DND-41 (cell line): ENCODE results near the gene CDX2.

Experiments used
- ATAC-seq: fragments of 200-7000 bp; cut with Tn5 transposase; 3 replicates; pipeline ENCODE4 v1.9.1; 2021; ENCODE audit warnings: low read depth; ENCODE audit not compliant: insufficient read depth
- DNase-seq: peaks from one replicate; pipeline ENCODE4 v3.0.0-alpha.2; 2020
- H2AFZ ChIP-seq: 2 replicates; pipeline ENCODE4 v1.6.0; 2012; ENCODE audit warnings: low read depth, low read length
- H3K27ac ChIP-seq: 2 replicates; pipeline ENCODE4 v1.5.1; 2012; ENCODE audit warnings: low read length, inconsistent platforms
- H3K27me3 ChIP-seq: fragments of 200-600 bp; sonication (generic); 2 replicates; pipeline ENCODE4 v1.6.0; 2012; ENCODE audit warnings: low read length, mild to moderate bottlenecking, inconsistent platforms; ENCODE audit not compliant: insufficient read depth, poor library complexity
- H3K36me3 ChIP-seq: 2 replicates; pipeline ENCODE4 v1.5.1; 2012; ENCODE audit warnings: low read length, inconsistent platforms; ENCODE audit not compliant: insufficient read depth
- H3K4me1 ChIP-seq: 2 replicates; pipeline ENCODE4 v1.5.1; 2012; ENCODE audit warnings: mild to moderate bottlenecking, low read length; ENCODE audit not compliant: insufficient read depth
- H3K4me2 ChIP-seq: 2 replicates; pipeline ENCODE4 v1.6.0; 2012; ENCODE audit warnings: mild to moderate bottlenecking, moderate library complexity, low read length, inconsistent platforms; ENCODE audit not compliant: insufficient read depth
- H3K4me3 ChIP-seq, 2 experiments: fragments of 200-600 bp in 1 of 2; shearing (Covaris generic) in 1 of 2; 2 replicates each; pipeline ENCODE4 v1.5.1; 2012 to 2016; ENCODE audit warnings: inconsistent platforms in 2 of 2, low read length in 2 of 2, mild to moderate bottlenecking in 2 of 2, low read depth in 1 of 2, moderate library complexity in 1 of 2
- H3K79me2 ChIP-seq: 2 replicates; pipeline ENCODE4 v1.6.0; 2012; ENCODE audit warnings: low read length, inconsistent platforms; ENCODE audit not compliant: insufficient read depth
- H3K9ac ChIP-seq: 2 replicates; pipeline ENCODE4 v1.6.0; 2012; ENCODE audit warnings: low read depth, mild to moderate bottlenecking, inconsistent platforms, low read length, moderate library complexity
- H3K9me3 ChIP-seq: 2 replicates; pipeline ENCODE4 v1.5.1; 2012; ENCODE audit warnings: low read length, moderate library complexity, mild to moderate bottlenecking, inconsistent platforms; ENCODE audit not compliant: insufficient read depth, severe bottlenecking
- H4K20me1 ChIP-seq: 2 replicates; pipeline ENCODE4 v1.6.0; 2012; ENCODE audit warnings: low read length; ENCODE audit not compliant: insufficient read depth
- EZH2 ChIP-seq: IDR thresholded peaks from 3 replicates; pipeline ENCODE4 v1.6.1; 2012; ENCODE audit warnings: borderline replicate concordance, low read depth, mild to moderate bottlenecking, moderate library complexity, low read length, inconsistent platforms; ENCODE audit not compliant: severe bottlenecking
- TF ChIP-seq, protein P1 (sequence below): IDR thresholded peaks from 2 replicates; pipeline ENCODE4 v1.5.1; 2012; ENCODE audit warnings: borderline replicate concordance, low read length, moderate library complexity, mild to moderate bottlenecking; ENCODE audit not compliant: poor library complexity, severe bottlenecking; ENCODE audit errors: extremely low read depth

The CDX2 gene

DNA sequence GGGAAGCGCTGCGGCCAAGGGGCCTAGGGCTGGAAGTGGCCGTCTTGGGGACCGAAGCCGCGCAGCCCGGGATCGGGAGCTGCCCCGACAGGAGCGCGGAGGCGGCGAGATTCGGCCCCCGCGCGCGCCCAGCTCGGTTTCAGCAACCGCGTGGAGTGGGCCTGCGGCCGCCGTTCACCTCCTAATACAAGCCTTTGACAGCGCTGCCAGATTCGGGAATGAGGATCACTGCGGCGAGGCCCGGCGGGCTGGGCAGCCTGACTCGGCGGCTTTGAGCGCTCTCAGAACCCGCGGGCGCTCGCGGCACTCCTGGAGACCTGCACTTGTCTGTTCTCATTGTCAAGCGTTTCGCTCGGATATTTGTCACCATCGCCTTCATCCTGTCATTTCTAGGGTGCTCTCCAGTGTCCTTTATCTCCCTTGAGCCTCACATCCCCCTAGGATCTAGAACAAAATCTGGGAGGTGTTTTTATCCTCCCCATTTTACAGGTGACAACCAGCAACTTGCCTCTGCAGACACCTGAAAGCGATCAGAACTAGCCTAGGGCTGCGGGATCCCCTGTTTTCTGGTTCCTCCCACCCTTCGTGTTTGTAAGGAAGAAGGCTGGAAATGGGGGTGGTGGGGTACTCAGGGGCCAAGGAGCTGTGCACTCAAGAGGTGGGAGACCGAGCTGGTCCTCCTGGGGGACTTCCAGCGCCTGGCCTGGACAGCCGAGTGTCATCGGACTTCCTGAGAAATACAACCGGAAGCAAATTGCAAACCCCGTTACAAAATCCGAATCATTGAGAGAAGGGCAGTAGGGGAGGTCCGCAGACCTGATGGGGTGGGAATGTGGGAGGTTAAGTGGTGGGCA, 1.5 kb upstream of the CDX2 start:
- no peaks in the 10 kb centered on the region for H3K27me3 ChIP-seq
- ATAC-seq: no peak
- no peaks in the 10 kb centered on the region for H3K79me2 ChIP-seq
- no peak overlapping the region for H3K4me2 ChIP-seq
- no peak overlapping the region for H3K9ac ChIP-seq
- H4K20me1 ChIP-seq: no peaks in the 10 kb centered on the region
- no peaks in the 10 kb centered on the region for H3K4me1 ChIP-seq
- no peaks in the 10 kb centered on the region for H3K9me3 ChIP-seq
- H2AFZ ChIP-seq: no peak overlapping the region
- H3K27ac ChIP-seq: no peak overlapping the region
- no peak overlapping the region for H3K4me3 ChIP-seq
- TF ChIP-seq, protein P1, sequence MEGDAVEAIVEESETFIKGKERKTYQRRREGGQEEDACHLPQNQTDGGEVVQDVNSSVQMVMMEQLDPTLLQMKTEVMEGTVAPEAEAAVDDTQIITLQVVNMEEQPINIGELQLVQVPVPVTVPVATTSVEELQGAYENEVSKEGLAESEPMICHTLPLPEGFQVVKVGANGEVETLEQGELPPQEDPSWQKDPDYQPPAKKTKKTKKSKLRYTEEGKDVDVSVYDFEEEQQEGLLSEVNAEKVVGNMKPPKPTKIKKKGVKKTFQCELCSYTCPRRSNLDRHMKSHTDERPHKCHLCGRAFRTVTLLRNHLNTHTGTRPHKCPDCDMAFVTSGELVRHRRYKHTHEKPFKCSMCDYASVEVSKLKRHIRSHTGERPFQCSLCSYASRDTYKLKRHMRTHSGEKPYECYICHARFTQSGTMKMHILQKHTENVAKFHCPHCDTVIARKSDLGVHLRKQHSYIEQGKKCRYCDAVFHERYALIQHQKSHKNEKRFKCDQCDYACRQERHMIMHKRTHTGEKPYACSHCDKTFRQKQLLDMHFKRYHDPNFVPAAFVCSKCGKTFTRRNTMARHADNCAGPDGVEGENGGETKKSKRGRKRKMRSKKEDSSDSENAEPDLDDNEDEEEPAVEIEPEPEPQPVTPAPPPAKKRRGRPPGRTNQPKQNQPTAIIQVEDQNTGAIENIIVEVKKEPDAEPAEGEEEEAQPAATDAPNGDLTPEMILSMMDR: no peak
- TF ChIP-seq EZH2: no peak
- DNase-seq: no peak
- H3K36me3 ChIP-seq: no peaks in the 10 kb centered on the region

DNA sequence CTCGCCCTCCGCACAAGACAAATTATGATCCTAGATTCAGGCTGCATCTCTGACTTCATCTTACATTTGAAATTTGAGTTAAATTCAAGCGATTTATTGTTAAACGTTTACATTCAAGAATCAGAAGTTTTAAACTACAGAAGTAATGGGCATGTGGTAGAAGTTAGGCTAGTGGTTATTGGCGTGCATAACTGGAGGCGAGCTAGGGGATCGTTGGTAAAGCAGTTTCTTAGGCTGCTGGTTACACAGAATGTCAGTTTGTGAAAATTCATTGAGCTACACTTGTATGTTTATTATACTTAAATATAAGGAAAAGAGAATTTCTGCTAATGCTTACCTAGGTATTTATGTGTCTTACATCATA, 733 bp upstream of the CDX2 start:
- no peak for TF ChIP-seq EZH2
- TF ChIP-seq, protein P1: no peak
- Histone ChIP-seq H3K27me3 (no peaks in the 10 kb centered on the region), H2AFZ (no peak overlapping the region), H3K27ac (no peak overlapping the region), H3K4me1 (no peaks in the 10 kb centered on the region), H3K36me3 (no peaks in the 10 kb centered on the region), H4K20me1 (no peaks in the 10 kb centered on the region), H3K79me2 (no peaks in the 10 kb centered on the region), H3K4me3 (no peak overlapping the region), H3K4me2 (no peak overlapping the region), H3K9ac (no peak overlapping the region), H3K9me3 (no peaks in the 10 kb centered on the region)
- DNase-seq (no peak), ATAC-seq (no peak)

DNA sequence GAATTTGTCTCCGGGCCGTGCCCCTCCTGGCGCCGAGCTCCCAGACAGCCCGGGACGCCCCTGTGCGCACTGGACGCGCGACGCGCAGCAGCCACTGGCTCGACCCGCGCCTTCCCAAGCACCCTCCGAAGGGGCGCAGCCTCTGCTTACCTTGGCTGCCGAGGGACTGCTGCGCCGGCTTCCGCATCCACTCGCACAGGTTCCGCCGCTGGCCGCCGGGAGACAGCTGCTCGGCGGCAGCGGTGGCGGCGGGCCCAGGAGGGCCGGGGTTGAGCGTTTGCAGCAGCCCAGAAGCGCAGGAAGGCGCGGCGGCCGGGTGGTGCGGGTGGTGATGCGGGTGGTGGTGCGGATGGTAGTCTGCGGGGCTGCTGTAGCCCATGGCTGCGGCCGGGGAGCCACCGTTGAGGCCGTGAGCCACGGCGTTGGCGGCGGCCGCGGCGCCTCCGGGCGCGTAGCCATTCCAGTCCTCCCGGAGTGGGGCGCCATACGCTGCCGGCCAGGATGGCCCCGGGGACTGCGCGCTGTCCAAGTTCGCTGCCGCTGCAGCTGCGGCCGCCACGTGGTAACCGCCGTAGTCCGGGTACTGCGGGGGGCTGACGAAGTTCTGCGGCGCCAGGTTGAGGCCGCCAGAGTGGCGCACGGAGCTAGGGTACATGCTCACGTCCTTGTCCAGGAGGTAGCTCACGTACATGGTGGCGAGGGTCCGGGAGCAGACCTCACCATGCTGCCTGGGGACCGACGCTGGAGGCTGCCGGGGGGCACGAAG, 616 bp downstream of the CDX2 start:
- no peak overlapping the region for H2AFZ ChIP-seq
- no peaks in the 10 kb centered on the region for H3K79me2 ChIP-seq
- no peak for DNase-seq
- no peak overlapping the region for H3K4me2 ChIP-seq
- TF ChIP-seq EZH2: no peak
- TF ChIP-seq, protein P1: no peak
- H3K9ac ChIP-seq: no peak overlapping the region
- H3K27ac ChIP-seq: no peak overlapping the region
- H3K27me3 ChIP-seq: no peaks in the 10 kb centered on the region
- no peaks in the 10 kb centered on the region for H4K20me1 ChIP-seq
- H3K4me1 ChIP-seq: no peaks in the 10 kb centered on the region
- H3K36me3 ChIP-seq: no peaks in the 10 kb centered on the region
- H3K4me3 ChIP-seq: no peak overlapping the region
- no peaks in the 10 kb centered on the region for H3K9me3 ChIP-seq
- no peak for ATAC-seq
